Measurements from ENCODE around the gene TMEM192. TPM values are rescaled to one million over a fixed set of nuclear protein-coding genes. Genes with fewer than 3 reads are reported as not detected.

TMEM192 gene
- total and polyA plus RNA-seq, 2 of the 4 experiments (the other 2 are of a cell fraction) = 7.7 to 17.2 TPM

- BruUV-seq (replicated peaks) = no TSS peak
- Histone ChIP-seq H3K27me3 (ENCODE audit: control insufficient read depth, insufficient read depth, low read length) (no peaks in the 10 kb centered on the region; the same call in 1 of the 2 replicates), H2AFZ (replicated peaks; ENCODE audit: low read length, poor library complexity) (no peak overlapping the region), H3K4me1 (ENCODE audit: control insufficient read depth, insufficient read depth, low read length) (no peaks in the 10 kb centered on the region), H3K9me3 (ENCODE audit: control insufficient read depth, insufficient read depth, low read length) (no peaks in the 10 kb centered on the region), H2BK15ac (ENCODE audit: low read depth, low read length) (no peak overlapping the region), H3K4me2 (ENCODE audit: low read depth, low read length) (no peak overlapping the region), H2BK20ac (ENCODE audit: low read depth, low read length) (no peak overlapping the region), H3K27ac (ENCODE audit: insufficient read depth, low read length) (no peak overlapping the region), H2BK5ac (ENCODE audit: low read depth, low read length, poor library complexity, severe bottlenecking) (no peak overlapping the region), H3K79me1 (ENCODE audit: low read depth in 1 of 2, low read length in 2 of 2) (no peaks in the 10 kb centered on the region), H2AK5ac (ENCODE audit: low read depth, low read length) (no peak overlapping the region), H4K8ac (ENCODE audit: low read depth in 2 of 2, low read length in 2 of 2) (no peak overlapping the region), H3K14ac (replicated peaks; ENCODE audit: low read depth, low read length) (no peak overlapping the region), H3K18ac (ENCODE audit: low read depth, low read length) (no peak overlapping the region), H3K56ac (ENCODE audit: extremely low read depth, insufficient read depth, low read length) (no peak overlapping the region), H2AK9ac (replicated peaks; ENCODE audit: low read depth, low read length, poor library complexity) (no peak overlapping the region), H3K4ac (ENCODE audit: low read depth, low read length) (no peak overlapping the region), H3K36me3 (ENCODE audit: control insufficient read depth, insufficient read depth, low read length) (no peaks in the 10 kb centered on the region), H3K23ac (ENCODE audit: low read depth, low read length) (no peak overlapping the region), H3K9ac (ENCODE audit: low read depth, low read length) (no peak overlapping the region), H3K9me1 (ENCODE audit: insufficient read depth, low read length) (no peaks in the 10 kb centered on the region), H4K5ac (ENCODE audit: low read depth, low read length) (no peak overlapping the region), H2BK120ac (ENCODE audit: low read depth, low read length) (no peak overlapping the region), H4K91ac (ENCODE audit: insufficient read depth, low read depth, low read length) (no peak overlapping the region), H4K20me1 (ENCODE audit: insufficient read depth, low read length) (no peaks in the 10 kb centered on the region), H3K4me3 (ENCODE audit: insufficient read depth, low read depth, low read length) (no peak overlapping the region)
- 40% methylated on average over 2 of the region's 4 CpGs; no CpG with 5 or more reads in 1 of the 2 experiments for WGBS, 2 experiments (ENCODE audit: extremely low coverage in 2 of 2, insufficient read length in 1 of 2)
- POLR2A ChIA-PET (ENCODE audit: unreplicated experiment) = no interaction called here
- in situ Hi-C loops (cut with MboI; ENCODE audit: low sequenced_read_pairs) (no loop called here), intact Hi-C loops (cut with micrococcal nuclease) (no loop called here), dilution Hi-C loops (cut with HindIII; ENCODE audit: low sequenced_read_pairs, unreplicated experiment) (no loop called here)
- ATAC-seq (ENCODE audit: low read depth) = no peak
- CTCF ChIA-PET = interaction anchor here (0.8 kb wide), 1 partner anchor 96 kb away, joined by 3 read pairs; no protein-coding TSS in a partner anchor
- DNase-seq = no peak
- TF ChIP-seq RAD21 (IDR thresholded peaks at IDR 0.05; ENCODE audit: low read length) = no peak
- no peak for TF ChIP-seq ELK1 (IDR thresholded peaks at IDR 0.05; ENCODE audit: borderline replicate concordance, low read depth, low read length)
- no peak for TF ChIP-seq RFX5 (IDR thresholded peaks at IDR 0.05; ENCODE audit: low read depth, low read length)
- no peak for TF ChIP-seq USF2 (IDR thresholded peaks at IDR 0.05; ENCODE audit: low read depth, low read length)
- TF ChIP-seq CHD1 (IDR thresholded peaks at IDR 0.05; ENCODE audit: low read depth, low read length) = no peak
- no peak for TF ChIP-seq SMC3 (IDR thresholded peaks at IDR 0.05; ENCODE audit: low read depth, low read length)
- no peak for TF ChIP-seq NFE2L2 (IDR thresholded peaks at IDR 0.05; ENCODE audit: low read depth, low read length)
These were observed 53.3 kb downstream of the TMEM192 start for GRCh38 chr4:165059386-165059785.

Data from IMR-90 (cell line).